Left lobe of liver (tissue), 2 donors: ENCODE data around the gene RHBDL3. TPM values are rescaled to one million over a fixed set of nuclear protein-coding genes. Genes with fewer than 3 reads are reported as not detected.

Experiments used
- ATAC-seq: fragments of 200-7000 bp; cut with Tn5 transposase; one replicate; pipeline ENCODE4 v1.9.1; 2020; ENCODE audit warnings: mild to moderate bottlenecking, moderate library complexity
- DNase-seq: peaks from one replicate; pipeline ENCODE4 v3.0.0-alpha.2; 2020; ENCODE audit warnings: low spot score
- total RNA-seq: library from RNA; stranded (reverse); gene quantifications from one replicate; pipeline ENCODE4 v1.2.1, GENCODE V29; 2021
- donor health status: DM: no; HTN: no; CAD: no; lungs with moderate emphysema.
- donor health status: DM: no; HTN: yes; CAD: no.

RHBDL3 gene
- total RNA-seq, 1 donor from 2014 or later = 0.15 TPM

DNA sequence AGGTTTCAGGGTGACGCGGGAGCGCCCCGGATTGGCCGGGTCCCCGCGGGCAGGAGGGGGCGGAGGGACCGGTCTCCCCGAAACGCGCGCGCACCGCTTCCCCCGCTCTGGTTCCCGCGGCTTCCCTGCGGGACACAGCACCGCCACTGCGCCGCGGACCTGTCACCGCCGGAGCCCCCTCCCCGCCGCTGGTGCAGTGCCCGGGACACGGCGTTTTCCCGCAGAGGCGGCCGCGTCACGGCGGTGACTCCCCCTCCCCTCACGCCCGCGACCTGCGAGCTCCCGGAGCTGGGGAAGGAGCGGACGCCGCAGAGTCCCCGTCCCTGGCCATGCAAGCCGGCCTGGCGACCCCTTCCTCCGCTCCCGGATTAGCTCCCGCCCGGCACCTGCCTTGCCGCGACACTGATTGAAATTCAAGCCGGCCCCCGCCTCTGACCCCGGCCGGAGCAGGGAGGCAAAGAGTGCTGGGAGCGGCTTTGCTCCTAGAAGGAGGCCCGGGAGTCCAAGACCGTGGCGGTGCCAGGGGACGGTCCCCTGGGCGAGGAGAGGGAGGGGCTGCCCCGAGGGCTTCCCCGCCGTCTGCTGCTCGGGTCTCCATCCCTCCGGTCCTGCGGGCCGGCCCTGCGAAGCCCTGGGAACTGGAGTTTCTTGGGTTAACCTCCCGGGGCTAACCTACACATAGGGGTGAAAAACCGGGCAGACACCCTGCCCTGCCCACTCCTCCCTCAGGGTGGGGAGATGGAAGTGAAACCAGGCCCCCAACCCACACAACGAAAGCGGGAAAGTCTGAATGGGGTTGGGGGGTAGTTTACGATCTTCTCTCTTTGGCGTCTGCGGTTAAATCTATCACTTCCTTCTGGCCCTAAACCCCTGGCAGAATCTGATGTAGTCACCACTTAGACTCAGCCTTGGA, 1.0 kb downstream of the RHBDL3 start:
- ATAC-seq = peak; percentile 20
- no peak for DNase-seq

DNA sequence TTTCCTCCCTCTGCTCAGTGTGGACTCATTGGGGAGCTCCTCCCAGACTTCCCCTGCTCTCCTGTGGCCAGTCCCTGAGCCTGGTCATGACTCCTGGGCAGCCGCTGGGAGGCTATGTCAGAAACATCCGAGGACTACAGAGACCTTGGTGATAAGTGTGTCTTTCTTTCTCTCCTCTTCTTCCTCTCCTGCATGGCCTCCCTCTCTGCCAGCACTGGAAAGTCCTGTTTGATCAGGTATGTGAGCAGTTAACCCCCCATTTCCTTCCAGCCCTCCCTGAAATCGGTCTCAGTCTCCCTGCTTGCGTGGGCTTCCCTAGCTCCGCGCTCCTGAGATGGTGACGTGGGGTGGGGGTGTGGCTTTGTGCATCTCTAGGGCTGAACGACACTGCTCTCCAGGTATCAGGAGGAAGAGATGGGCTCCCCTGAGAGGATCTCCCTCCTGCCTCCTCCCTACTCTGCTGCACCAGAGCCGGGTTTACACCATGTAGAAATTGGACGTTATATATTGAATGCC, 2.1 kb downstream of the RHBDL3 start:
- DNase-seq (no peak), ATAC-seq (peak; percentile 57)

DNA sequence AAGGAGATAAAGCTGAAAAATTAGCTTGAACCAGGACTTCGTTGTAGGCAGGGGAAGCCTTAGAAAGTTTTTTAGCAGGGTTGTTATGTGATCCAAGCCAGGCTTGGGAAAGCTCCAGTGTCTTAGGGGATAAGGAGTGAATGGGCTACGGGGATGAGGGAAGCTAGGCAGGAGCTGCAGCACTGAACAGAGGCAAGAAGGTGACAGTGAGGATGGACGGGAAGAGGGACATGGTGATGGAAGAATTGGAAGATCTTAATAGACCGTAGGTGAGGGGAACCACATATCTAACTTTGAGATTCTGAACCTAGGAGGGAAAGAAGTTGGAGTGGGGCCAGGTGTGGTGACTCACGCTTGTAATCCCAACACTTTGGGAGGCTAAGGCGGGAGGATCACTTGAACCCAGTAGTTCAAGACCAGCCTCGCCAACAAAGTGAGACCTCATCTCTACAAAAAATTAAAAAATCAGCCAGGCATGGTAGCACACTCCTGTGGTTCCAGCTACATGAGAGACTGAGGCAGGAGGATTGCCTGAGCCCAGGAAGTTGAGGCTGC, 3.2 kb downstream of the RHBDL3 start:
- no peak for DNase-seq
- ATAC-seq = no peak

DNA sequence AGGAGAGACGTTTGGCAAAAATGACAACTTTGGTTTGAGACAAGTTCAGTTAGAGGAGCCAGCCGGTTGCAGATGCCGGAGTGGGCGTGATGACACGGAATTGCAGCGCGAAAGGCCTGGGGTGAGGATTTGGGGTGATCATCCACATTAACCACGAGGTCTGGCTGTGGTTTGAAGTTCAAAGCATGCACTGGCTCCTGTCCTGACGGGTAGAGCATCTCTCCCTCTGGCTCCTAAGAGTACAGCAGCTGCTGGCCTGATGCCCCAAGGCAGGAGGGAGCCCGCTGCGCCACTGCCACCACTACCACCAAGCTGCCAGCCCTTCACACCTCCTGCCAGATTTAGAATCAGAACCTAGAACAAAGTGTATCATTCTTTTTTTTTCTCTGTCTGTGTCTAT, 3.7 kb downstream of the RHBDL3 start:
- ATAC-seq (no peak), DNase-seq (no peak)

DNA sequence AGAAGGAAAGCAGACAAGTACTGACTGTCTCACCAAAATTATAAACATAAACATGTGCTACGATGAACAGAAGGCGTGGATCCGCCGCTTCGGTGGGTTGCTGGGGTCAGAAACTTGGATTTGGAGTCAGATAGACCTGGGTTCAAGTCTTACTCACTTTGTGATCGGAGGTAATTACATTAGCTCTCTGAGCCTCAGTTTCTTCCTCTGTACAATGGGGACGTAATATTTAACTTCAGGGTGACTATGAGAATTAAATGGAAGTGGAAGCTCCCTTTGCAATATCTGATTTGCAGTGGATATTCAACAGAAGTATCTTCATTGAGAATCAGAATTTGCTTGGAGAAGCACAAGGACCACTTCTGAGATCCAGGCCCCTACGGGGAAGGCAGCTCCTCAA, 6.2 kb downstream of the RHBDL3 start:
- no peak for ATAC-seq
- DNase-seq = no peak

DNA sequence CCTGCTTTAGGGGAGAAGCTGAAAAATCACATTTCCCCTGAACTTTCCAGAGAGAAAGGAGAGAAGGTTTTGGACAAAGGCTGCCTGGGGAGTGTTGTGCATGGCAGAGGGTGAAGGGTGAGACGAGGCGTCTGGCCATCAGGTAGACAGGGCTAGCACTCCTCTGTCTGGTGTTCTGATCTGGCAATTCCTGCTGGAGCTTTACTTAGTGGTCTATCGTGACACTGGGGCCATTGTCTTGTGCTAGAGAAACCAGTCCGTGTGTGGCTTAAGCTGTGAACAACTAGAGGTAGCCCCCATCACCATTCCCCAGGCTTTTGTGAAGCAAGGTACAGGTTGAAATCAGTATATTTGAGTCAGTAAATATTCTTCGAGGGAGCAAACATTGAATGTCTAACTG, 8.5 kb downstream of the RHBDL3 start:
- DNase-seq = no peak
- ATAC-seq = no peak

DNA sequence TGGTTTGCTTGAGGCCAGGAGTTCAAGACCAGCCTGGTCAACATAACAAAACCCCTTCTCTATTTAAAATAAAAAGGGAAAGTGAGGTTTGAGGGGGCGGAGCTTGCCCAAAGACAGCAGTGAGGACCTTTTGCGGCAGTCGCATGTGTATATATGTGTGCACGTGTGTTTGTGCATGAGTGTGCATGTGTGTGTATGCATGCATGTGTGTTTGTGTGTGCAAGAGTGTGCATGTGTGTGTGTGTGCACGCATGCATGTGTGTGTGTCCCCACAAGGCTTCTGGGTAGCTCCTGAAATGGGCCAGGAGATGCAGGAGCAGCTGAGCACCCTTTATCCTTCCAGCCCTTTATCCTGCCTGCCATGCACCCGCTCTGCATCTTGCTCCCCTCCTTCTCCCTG, 9.0 kb downstream of the RHBDL3 start:
- no peak for ATAC-seq
- DNase-seq = no peak

DNA sequence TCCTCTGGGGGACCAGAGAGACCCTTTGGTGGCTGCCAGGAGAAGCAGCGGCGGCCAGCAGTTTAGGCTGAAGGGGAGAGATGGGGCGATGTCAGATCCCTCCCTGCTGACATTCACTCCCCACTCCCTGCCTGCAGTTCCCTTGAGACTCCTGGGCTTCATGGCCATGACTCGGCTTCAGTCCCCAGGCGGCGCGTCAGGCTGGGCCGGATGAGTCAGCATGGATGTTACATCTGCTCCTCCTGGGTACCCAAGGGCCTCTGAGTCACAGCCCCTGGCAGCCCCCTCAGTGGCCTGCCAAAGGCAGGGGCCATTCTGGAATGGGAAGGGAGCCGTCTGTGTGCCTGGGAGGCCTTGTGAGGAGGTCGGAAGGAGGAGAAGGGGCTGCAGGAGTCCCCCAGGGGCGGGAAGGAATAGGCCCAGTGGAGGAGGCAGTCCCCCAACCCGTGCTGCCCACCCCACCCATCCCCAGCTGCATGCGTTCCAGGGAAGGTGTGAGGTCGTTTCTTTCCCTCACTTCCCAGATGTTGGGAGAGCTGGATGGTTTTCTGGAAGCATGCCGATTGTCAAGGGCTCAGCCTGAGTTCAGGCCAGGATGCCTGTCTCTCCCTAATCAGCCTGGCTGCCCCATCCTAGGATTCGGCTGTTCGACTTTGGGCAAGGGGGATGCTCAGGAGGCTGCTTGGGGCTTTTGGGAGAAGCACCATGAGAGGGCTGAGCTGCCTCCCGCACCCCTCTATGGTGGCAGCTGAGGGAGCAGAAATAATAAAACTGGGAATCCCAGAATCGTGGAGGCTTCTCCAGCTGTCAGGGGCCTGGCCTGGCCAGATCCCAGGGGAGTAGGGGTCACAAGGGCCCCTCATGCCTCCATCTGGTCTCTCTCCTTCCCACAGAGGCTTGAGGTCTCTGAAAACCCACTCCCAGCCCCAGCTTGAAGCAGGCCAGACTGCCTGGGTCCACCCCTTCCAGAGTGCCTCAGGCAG, 9.7 kb downstream of the RHBDL3 start:
- ATAC-seq (no peak), DNase-seq (no peak)

DNA sequence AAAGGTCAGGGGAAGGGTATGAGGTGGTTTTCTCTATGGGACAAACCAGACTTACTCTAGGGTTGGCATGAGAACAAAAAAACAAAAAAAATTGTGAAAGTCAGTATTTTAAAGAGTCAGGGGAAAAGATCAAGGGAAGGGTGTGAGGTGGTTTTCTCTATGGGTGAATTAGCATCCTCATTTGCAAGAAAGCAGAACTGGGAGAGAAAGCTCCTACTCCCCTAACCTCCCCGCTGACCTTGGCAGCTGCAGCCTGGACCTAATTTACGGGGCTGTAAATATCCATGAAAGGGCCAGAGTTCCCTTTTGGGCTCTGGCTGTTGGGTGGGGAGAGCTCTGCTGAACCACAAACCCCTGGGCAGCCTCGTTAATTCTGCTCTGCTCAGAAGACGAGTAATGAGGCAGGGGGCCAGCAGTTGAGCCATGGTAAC, 10.6 kb downstream of the RHBDL3 start:
- DNase-seq (no peak), ATAC-seq (no peak)

DNA sequence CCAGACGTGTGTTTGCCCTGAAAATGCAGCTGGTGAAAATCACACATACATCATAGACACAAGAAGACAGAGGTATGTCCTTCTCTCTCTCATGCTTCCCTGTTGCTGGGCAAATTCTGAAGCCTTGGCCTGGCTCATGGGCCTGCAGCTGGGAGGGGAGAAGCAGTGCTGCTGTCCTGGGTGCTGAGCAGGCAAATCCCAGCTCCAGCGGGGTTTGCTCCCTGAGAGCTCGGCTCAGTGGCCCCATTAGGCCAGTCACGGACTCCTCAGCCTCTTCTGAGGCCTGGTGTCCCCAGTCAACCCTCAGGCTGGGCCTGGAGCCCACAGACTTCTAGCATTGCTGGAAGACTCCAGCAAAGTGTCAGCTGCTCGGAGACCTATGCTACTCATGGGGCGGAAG, 11.7 kb downstream of the RHBDL3 start:
- ATAC-seq (no peak), DNase-seq (no peak)

DNA sequence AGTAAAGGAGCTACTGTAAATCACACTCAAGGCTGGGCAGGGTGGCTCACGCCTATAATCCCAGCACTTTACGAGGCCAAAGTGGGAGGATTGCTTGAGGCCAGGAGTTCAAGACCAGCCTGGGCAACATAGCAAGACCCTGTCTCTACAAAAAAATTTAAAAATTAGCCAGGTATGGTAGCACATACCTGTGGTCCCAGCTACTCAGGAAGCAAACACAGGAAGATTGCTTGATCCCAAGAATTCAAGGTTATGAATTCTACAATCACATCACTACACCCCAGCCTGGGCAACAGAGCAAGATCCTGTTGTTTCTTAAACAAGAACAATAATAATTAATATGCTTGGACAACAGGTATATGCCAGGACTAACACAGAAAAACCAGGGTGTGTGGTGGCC, 13.2 kb downstream of the RHBDL3 start:
- DNase-seq = no peak
- no peak for ATAC-seq

DNA sequence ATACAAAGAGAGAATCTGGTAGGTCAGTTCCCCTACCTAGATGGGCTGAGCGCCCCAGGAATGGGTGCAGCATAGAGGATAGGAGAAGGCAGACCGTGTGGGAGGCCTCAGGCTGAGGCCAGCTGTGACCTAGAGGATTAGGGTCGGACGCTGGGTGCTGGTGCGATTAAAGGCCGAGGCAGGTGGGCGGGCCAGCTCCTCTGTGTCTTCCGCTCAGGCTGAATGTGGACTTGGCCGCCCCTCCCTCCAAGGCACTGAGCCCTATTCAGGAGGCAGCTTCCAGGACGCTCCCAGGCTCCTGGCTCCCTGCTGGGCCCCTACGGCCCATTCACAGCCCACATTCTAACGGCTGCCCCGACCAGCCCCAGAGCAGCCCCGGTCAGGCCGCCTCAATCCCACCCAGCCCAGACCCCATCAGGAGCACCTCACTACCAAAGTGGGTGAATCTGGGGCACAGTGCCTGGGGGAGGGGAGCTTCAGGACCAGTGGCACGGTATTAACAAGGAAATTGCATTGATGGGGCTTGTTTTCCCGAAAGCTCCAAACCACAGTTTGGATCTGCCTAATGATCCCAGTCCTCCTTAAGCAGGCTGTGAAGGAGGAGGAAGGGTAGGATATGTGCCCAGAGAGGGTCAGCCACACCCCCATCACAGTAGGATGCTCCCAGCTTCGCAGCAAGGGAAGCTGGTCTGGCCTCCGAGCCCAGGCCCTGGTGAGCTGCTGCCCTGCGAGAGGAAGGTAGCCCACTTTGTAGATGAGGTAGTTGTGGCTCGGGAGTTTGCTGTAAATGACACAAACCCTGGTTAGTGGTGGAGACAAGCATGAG, 14.5 kb downstream of the RHBDL3 start:
- DNase-seq (no peak), ATAC-seq (no peak)

DNA sequence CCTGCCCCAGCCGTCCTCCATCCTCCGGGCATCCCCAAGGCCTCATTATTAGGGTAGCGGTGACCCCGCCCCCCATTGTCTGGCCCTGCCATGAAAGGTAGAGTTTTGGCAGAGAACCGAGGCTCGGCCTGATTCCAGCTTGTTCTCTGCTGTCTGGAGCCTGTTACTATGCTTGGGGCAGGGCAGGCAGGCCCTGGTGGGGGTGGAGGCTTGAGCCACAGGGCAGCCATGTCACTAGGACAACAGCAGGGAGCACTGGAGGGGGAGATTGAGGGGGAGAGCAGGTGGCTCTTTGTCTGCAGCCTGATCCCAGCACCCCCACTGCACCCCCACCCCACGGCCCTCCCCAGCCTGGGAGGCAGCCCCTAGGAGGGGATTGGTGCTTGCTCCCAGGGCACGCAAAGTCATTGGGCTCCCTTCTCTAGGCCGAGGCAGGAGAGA, 15.4 kb downstream of the RHBDL3 start:
- DNase-seq (no peak), ATAC-seq (no peak)

DNA sequence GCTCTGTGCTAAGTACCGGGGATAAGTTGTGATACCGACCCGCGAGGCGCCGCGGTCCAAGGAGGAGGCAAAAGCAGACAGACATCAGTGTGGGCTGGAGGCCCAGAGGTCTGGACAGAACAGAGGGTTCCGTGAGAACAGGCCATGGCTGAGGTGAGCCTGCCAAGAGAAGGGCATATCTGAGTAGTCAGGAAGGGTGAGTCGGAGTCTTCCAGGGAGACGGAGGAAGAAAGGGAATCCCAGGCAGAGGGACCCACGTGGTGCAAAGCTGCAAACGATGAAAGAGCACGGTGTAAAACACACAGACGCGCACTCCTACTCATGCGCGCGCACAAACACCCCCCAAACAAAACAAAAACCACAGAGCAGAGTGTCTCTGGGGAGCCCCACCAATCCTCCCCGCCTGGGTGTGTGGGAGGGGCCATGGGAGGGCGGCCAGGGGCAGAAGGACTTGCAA, 18.1 kb downstream of the RHBDL3 start:
- no peak for DNase-seq

DNA sequence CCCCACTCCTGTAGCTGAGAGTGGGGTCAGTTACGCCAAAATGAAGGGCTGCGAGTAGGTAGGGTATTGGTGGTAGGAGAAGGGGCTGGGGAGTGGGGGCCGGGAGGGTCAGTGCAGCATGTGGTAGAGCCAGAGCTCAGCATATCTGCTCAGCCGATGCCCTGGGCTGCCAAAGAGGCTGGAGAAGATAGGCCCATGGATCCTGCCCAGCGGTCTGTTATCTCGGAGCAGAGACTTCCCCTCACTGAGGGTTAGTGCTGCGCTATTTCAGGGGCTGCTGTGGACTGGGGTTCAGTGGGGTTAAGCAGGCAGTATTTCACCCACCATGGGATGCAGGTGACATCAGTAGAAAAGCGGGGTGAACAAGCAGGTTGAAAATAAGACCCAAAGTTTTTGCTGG, 19.7 kb downstream of the RHBDL3 start:
- DNase-seq = no peak
- no peak for ATAC-seq

More for the DNA sequence above, 18.1 kb downstream of the RHBDL3 start:
- no peak for ATAC-seq

DNA sequence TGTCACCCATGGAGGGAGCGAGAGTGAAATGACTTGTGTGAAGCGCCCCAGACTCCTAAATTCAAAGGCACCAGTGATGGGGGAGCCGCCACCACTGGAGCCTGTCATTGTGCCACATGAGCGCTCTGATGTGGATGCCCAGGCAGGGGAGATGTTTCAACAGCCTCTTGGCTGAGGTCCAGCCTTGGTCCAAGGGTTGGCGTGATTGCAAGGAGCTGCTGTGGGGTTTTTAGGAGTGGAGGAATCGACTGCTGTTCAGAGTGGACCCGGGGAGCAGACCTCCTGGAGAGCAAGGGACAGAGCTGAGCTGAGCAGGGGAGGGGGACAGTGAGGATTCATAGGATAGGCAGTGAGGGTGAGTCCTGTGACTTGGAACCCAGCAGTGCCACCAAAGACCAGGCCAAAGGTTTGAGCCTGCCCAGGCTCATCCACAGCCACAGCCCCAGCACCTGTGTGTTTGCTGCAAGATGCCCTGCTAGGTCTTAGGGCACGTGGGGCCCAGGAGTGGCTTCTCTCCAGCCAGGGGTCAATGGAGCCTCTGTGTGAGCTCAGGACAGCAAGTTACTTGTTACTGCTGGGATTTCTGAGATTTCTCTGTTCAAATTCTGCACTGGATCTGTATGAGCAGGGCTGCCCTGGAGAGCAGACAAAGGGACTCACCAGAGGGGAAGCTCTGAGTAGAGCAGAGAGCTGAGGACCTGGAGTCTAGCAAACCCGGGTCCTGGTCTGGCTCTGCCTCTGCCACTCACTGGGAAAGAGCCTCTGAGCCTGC, 20.3 kb downstream of the RHBDL3 start:
- no peak for DNase-seq
- ATAC-seq = peak; percentile 40

DNA sequence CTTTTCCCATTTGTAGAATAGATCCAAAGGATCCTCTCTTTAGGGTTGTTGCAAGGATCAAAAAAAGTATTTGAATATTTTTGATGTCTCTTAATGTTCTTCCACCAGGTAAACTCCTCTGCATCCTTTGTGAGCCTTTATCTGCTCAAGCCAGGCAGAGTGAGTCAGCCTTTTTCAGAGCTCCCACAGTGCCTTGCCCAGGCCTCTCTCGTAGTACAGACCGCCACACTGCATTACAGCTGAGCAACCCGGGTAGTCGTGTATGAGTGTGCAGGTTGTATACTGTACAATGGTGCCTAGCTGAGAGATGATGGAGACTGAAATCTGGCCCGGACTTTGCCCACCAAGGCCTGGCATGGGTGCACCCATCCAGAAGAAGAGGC, 20.9 kb downstream of the RHBDL3 start:
- DNase-seq = no peak
- no peak for ATAC-seq

DNA sequence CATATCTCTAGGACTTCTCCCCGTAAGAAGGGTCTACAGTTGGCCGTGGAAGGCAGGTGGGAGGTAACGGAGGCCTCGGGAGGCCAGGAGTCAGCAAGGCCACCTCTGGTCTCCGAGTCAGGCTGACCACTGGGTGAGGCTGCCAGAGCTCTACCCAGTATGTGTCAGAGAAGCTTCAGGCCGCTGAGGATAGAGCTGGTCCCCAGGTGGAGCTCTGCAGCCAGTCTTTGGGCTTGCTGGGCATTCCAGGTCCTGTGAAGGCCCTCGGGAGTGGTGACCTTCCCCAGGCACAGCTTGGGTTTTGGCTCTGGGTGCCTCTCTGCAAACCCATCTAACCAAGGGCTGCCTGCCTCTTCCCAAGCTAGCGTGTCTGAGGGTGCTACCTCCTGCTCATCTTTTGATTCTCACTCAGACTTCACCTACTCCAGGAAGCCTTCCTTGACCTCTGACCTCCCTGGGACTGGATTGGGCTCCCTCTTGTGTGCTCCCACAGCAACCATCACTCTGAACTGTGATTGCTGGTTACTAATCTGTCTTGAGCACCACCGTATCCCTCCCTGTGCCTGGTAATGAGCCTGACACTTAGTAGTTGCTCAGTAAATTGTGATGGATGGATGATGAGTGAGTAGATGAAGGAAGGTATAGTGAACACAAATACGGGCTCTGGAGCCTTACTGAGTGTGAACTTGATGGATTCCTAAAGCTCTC, 22.3 kb downstream of the RHBDL3 start:
- ATAC-seq = no peak
- DNase-seq = no peak

DNA sequence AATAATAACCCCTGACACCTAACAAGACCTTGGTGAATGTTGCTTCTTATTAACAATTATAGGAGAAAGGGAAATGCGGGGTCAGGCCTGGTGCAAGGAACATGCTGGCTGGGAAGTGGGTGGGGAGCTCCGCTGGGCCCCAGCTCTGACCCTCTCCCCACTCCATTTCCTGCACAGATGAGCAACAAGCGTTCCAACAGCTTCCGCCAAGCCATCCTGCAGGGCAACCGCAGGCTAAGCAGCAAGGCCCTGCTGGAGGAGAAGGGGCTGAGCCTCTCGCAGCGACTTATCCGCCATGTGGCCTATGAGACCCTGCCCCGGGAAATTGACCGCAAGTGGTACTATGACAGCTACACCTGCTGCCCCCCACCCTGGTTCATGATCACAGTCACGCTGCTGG, 23.0 kb downstream of the RHBDL3 start:
- no peak for DNase-seq
- peak; percentile 40 for ATAC-seq
